ENCODE results near the gene HDAC4. TPM values are rescaled to one million over a fixed set of nuclear protein-coding genes. Genes with fewer than 3 reads are reported as not detected.

HDAC4 gene
- total and polyA plus RNA-seq, 2 experiments from 2014 or later: 8.1 to 41.8 TPM

- H4K20me1 ChIP-seq (replicated peaks; ENCODE audit: insufficient read depth): peaks cover 53% of the 10 kb centered on the region
These were observed 6.4 kb downstream of the HDAC4 start for GRCh38 chr2:239394346-239394945.

DNA sequence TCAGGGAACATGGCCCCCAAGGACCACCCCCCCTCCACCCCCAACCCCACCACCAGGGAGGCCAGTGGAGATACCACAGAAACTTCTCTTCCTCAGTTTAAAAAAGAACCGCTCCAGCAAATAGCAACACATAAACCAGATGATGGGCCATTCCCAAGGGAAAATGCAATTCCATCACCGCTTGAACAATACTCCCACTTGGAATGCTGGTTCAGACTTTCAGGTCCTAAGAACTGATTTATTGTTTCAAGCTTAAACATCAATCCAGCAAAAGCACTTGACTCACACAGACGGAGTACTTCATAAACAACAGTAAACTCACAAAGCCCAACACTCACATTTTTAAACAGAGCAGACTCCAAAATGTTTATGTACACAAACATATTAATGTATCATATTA lies 6.9 kb downstream of the HDAC4 start:
- peaks cover 4% of the 10 kb centered on the region for H3K27me3 Mint-ChIP-seq (ENCODE audit: insufficient read depth, low read depth, poor library complexity)
- H3K4me1 Mint-ChIP-seq: peaks cover 40% of the 10 kb centered on the region
- DNase-seq (ENCODE audit: low spot score) (no peak), ATAC-seq (no peak)
- Histone ChIP-seq H3K27me3 (ENCODE audit: insufficient read depth) (no peaks in the 10 kb centered on the region), H3K27ac (ENCODE audit: low read depth) (no peak overlapping the region), H4K20me1 (replicated peaks; ENCODE audit: insufficient read depth) (peaks cover 51% of the 10 kb centered on the region), H3K79me2 (replicated peaks; ENCODE audit: insufficient read depth) (peaks cover 99% of the 10 kb centered on the region), H3K4me2 (no peak overlapping the region), H2AFZ (no peak overlapping the region), H3K36me3 (ENCODE audit: insufficient read depth) (no peaks in the 10 kb centered on the region), H3K4me3 (no peak overlapping the region), H3K4me1 (ENCODE audit: insufficient read depth) (peaks cover 7% of the 10 kb centered on the region), H3K9me2 (ENCODE audit: insufficient read depth) (no peaks in the 10 kb centered on the region), H3F3A (replicated peaks; ENCODE audit: low read depth) (no peaks in the 10 kb centered on the region)
- H3K9me3 Mint-ChIP-seq: no peaks in the 10 kb centered on the region
- peaks cover 12% of the 10 kb centered on the region for H3K36me3 Mint-ChIP-seq (ENCODE audit: low read depth)
- H3K4me3 Mint-ChIP-seq: no peak overlapping the region; the same call in 2 of the 3 replicates
- no peak overlapping the region for H3K27ac Mint-ChIP-seq
- TF ChIP-seq STAT1 (IDR thresholded peaks at IDR 0.05; ENCODE audit: unreplicated experiment) (no peak), NANOG (IDR thresholded peaks at IDR 0.05; ENCODE audit: borderline replicate concordance) (no peak), CREB1 (CRISPR knock-in tag; IDR thresholded peaks at IDR 0.05; ENCODE audit: low read depth) (no peak), POLR2AphosphoS5 (IDR thresholded peaks at IDR 0.05; ENCODE audit: low read depth) (no peak), ZNF331 (CRISPR knock-in tag; IDR thresholded peaks at IDR 0.05; ENCODE audit: low read depth) (no peak), JUNB (IDR thresholded peaks at IDR 0.05; ENCODE audit: unreplicated experiment) (no peak), EZH2 (IDR thresholded peaks at IDR 0.05; ENCODE audit: low read depth, unreplicated experiment) (no peak), REST (IDR thresholded peaks at IDR 0.05; ENCODE audit: unreplicated experiment) (no peak)
- TF ChIP-seq, protein P1, sequence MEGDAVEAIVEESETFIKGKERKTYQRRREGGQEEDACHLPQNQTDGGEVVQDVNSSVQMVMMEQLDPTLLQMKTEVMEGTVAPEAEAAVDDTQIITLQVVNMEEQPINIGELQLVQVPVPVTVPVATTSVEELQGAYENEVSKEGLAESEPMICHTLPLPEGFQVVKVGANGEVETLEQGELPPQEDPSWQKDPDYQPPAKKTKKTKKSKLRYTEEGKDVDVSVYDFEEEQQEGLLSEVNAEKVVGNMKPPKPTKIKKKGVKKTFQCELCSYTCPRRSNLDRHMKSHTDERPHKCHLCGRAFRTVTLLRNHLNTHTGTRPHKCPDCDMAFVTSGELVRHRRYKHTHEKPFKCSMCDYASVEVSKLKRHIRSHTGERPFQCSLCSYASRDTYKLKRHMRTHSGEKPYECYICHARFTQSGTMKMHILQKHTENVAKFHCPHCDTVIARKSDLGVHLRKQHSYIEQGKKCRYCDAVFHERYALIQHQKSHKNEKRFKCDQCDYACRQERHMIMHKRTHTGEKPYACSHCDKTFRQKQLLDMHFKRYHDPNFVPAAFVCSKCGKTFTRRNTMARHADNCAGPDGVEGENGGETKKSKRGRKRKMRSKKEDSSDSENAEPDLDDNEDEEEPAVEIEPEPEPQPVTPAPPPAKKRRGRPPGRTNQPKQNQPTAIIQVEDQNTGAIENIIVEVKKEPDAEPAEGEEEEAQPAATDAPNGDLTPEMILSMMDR (conservative IDR thresholded peaks at IDR 0.05; ENCODE audit: low read depth in 2 of 2): no peak

More at GRCh38 chr2:239394346-239394945, 6.4 kb downstream of the HDAC4 start:
- Histone ChIP-seq H3K4me1 (ENCODE audit: insufficient read depth) (peaks cover 12% of the 10 kb centered on the region), H3K79me2 (replicated peaks; ENCODE audit: insufficient read depth) (peaks cover 100% of the 10 kb centered on the region), H3K9me2 (ENCODE audit: insufficient read depth) (no peaks in the 10 kb centered on the region), H3F3A (replicated peaks; ENCODE audit: low read depth) (no peaks in the 10 kb centered on the region), H3K4me2 (no peak overlapping the region), H3K27me3 (ENCODE audit: insufficient read depth) (no peaks in the 10 kb centered on the region), H3K4me3 (no peak overlapping the region), H3K36me3 (ENCODE audit: insufficient read depth) (no peaks in the 10 kb centered on the region), H2AFZ (no peak overlapping the region), H3K27ac (ENCODE audit: low read depth) (no peak overlapping the region)
- Mint-ChIP-seq H3K4me1 (peaks cover 44% of the 10 kb centered on the region), H3K36me3 (ENCODE audit: low read depth) (peaks cover 7% of the 10 kb centered on the region), H3K4me3 (no peak overlapping the region), H3K9me3 (no peaks in the 10 kb centered on the region), H3K27me3 (ENCODE audit: insufficient read depth, low read depth, poor library complexity) (peaks cover 4% of the 10 kb centered on the region), H3K27ac (no peak overlapping the region)
- no peak for DNase-seq (ENCODE audit: low spot score)
- no peak for ATAC-seq
- TF ChIP-seq EZH2 (IDR thresholded peaks at IDR 0.05; ENCODE audit: low read depth, unreplicated experiment) (no peak), STAT1 (IDR thresholded peaks at IDR 0.05; ENCODE audit: unreplicated experiment) (no peak), NANOG (IDR thresholded peaks at IDR 0.05; ENCODE audit: borderline replicate concordance) (no peak), JUNB (IDR thresholded peaks at IDR 0.05; ENCODE audit: unreplicated experiment) (no peak), EZH2phosphoT487 (IDR thresholded peaks at IDR 0.05; ENCODE audit: unreplicated experiment) (no peak), ETS1 (IDR thresholded peaks at IDR 0.05) (no peak)

All from GM23338 (cell line).